Mesangial cell (primary cell): Measurements from ENCODE around the gene PLCD1. TPM values are rescaled to one million over a fixed set of nuclear protein-coding genes. Genes with fewer than 3 reads are reported as not detected.

Experiments
- total RNA-seq: library from RNA; depleted of rRNA; stranded (reverse); fragments of >200 nt; gene quantifications from 2 replicates; pipeline ENCODE4 v1.2.3, GENCODE V29; 2015

The PLCD1 gene
- 13.2 and 22.9 TPM in 2 replicates for total RNA-seq

DNA sequence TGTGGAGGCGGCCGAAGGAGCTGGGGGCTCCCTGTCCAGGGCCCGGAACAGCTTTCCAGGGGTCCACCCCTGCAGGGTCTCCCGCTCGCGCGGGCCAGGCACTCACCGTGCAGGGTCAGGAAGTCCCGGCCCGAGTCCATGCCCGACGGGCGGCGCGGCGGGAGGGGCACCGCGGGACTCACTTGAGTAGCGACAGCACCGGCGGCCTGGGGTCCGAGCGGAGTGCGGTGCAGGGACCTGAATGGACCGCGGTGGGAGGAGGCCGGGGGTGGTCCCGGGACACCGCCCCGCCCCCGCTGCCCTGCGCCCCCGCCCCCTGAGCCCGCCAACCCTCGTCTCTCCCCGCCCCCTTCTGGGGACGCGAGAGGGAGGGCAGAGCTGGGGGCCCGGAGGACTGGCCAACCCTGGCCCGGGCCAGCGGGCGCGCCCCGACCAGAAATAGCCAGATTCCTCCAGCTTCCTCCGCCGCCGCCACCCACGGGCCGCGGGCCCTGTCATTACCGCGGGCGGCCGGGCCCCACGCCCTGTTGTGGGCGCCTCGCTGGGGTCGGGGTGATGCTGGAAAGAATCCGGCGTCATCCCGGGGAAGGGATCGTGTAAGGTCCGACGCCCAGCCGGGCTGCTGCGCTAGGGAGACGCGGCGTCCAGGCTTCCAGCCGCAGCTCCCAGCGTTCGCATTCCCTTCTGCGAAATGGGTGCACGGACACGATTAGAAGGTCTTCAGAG lies at the start of gene PLCD1:
TSS of gene PLCD1 (minus strand) at position 243 of the 726 bp plus-strand sequence. CDS start at position 140, 103 bp downstream.

DNA sequence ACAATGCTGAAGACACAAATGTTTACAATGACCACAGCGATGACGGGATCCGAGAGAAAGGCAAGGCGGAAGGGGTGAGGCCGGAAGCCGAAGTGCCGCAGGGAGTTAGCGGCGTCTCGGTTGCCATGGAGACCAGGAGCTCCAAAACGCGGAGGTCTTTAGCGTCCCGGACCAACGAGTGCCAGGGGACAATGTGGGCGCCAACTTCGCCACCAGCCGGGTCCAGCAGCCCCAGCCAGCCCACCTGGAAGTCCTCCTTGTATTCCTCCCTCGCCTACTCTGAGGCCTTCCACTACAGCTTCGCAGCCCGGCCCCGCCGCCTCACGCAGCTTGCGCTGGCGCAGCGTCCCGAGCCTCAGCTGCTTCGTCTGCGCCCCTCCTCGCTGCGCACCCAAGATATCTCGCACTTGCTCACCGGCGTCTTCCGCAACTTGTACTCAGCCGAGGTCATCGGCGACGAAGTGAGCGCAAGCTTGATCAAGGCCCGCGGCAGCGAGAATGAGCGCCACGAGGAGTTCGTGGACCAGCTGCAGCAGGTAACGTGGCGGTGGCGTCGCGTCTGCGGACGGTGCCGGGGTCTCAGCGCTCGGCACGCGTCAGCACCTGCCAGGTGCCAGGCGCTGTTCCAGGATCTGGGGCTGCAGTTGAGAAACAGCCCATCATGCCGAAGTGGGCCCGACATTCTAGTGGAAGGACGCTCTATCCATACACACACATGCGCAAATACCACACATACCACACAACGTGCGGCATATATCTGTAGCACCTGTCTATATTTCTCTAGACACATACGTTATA lies 9.9 kb upstream of the PLCD1 start, which contains the start of gene DLEC1:
TSS of gene DLEC1 (plus strand) at position 108 of the 798 bp plus-strand sequence. CDS start at position 126, 18 bp downstream.

DNA sequence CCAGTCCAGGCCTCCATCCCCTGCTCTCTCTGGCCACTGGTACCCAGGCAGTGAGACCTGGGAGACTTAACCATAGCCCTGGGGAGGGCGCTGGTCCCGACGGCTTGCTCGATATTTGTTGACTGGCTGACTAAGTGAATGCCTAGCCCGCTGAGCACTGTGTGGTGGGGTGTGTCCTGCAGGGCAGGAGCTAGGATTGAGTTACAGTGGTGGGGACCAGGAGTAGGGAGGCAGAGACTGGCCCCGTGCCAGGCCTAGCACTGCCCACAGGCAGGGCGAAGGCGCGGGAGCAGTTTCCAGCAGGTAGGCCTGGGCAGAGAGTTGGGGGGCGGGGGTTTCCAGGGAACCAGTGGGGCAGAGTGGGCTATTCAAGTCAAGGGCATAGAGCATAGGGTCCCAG lies 38.9 kb downstream of the PLCD1 start, which contains the start of gene VILL:
TSS of gene VILL (plus strand) at position 260 of the 400 bp plus-strand sequence. CDS start 2,887 bp downstream, outside the sequence.

Other genes with a start within 250 kb of the PLCD1 start
- 20.2 and 20.4 TPM in 2 replicates for gene CTDSPL, start 167.8 kb downstream of the PLCD1 start, total RNA-seq
- gene VILL, start 38.9 kb downstream of the PLCD1 start, total RNA-seq = 3.9 and 8.7 TPM in 2 replicates
- 0.13 TPM in 1 of 2 replicates, not detected in the other for gene DLEC1, start 9.6 kb upstream of the PLCD1 start, total RNA-seq
- 43.3 and 64.4 TPM in 2 replicates for gene ACAA1, start 107.5 kb upstream of the PLCD1 start, total RNA-seq
- gene MYD88, start 109.0 kb upstream of the PLCD1 start, total RNA-seq = 26.2 and 34.0 TPM in 2 replicates
- 20.2 and 31.4 TPM in 2 replicates for gene OXSR1, start 135.9 kb upstream of the PLCD1 start, total RNA-seq
- 0.13 and 0.16 TPM in 2 replicates for gene SLC22A13, start 236.2 kb upstream of the PLCD1 start, total RNA-seq